GM18499 (cell line): ENCODE results near the gene TSPAN8.
"Not testable (repeated sequence)": the region's sequence is repeated elsewhere in the genome, so short reads cannot be mapped to it uniquely, and the experiment has no call there.

Source experiments
- ATAC-seq: cut with Tn5 transposase; IDR thresholded peaks from one replicate; pipeline ENCODE4 v1.9.1; 2021; ENCODE audit warnings: moderate number of reproducible peaks; ENCODE audit not compliant: insufficient read depth, unreplicated experiment

The TSPAN8 gene

DNA sequence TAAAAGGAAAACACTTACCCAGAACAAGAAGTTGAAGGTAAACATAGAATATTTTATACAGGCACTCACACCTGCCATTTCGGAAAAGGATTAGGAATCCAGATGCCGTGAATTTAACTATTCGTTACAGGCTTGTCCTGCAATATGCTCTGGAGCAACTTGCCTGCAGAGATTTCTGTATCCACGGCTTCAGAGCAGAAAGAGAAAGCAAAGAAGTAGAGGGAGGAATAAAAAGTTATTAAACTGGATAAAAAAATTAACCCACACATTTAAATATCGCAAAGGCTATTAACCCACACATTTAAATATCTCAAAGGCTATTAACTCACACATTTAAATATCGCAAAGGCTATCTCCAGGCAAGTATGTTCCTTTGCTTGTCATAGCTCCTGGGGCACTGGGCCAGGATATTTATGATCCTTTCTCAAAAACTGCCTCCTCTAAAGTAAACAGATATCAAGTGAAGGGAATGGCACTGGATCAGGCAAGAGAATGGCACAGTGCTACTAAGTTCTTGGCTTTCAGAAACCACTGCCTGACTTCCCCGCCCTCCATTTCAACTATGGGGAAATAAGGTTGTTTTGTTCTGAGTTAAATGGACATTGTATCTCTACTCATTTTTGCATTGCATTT is at the start of gene TSPAN8:
TSS of gene TSPAN8 (minus strand) at position 399 of the 633 bp plus-strand sequence. CDS start at position 78, 321 bp downstream.
- no peak for ATAC-seq

DNA sequence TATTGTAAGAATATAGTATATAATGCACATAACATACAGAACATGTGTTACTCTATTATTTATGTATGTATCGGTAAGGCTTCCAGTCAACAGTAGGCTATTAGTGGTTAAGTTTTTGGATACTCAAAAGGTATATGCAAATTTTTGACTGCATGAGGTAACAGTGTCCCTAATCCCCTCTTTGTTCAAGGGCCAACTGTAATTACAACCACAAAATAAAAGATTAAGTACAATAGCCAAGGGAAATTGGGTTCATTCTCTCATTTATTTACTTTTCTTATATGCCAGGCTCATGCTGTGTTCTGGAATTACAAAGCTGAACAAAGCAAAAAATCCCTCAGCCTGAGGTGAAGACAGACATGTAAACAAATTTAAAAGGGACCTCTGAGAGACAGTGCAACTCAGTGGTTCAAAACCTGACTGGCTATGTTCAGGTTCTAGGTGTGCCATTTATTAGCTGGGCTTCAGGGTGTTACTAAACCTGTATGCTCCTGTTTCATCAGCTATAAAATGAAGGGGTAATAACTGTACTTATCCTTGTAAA is 43.4 kb upstream of the TSPAN8 start:
- ATAC-seq = no peak

DNA sequence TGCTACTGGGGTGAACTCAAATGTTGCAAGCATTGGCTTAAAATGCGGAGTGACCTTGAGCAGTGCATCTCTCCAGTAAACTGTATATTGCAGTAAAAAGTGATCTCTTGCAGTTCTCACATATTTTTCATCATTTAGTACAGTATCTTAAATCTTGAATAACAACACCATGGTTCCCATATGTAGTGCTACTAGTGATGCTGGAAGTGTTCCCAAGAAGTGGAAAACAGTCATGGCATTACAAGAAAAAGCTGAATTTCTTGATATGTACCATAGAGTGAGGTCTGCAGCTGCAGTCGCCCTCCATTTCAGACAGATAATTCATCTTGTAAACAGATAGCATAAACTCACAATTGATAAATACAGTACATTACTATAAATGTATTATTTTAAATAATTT is 42.9 kb upstream of the TSPAN8 start:
- ATAC-seq = no peak

DNA sequence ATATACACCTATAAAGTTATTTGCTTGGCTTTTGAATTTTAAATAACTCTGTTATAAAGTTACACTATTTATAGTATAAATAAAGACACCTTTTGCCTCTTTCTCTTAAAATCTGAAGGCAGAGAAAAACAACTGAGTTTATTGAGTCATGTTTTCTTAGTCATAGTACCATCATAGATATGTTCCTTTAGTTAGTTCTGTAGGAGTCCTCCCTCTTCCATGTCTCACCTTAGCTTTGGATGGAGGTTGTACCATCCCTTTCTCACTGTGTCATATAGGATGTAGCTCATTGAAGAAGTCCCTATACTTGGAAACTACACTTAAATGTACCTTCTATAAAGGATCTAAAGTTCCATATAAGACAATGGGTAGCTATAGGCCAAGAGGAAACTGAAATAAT is 39.7 kb upstream of the TSPAN8 start:
- no peak for ATAC-seq

DNA sequence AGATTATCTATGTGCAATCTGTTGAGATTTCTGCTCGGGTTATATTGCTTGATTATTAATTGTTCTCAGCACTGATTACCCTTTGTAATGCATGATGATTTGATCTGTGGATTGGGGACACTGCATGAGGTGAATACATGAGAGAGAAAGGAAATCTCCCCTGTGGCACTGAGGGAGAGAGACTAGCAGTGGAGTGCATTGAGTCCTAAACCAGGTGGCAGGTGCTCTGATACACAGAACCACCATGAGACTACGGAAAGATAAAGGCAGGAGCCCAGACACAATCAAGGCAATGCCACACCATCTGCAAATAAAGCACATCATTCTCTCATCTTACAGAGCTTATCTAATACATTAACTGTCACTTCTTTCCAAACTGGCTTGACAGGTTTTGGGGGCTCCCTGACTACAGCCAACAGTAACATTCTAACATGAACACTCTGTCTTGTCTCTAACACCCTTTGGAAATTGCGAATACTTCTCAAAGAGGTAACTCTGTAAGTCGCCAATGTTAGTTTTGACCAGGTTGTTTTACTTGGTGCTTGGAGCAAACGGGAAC is 37.6 kb upstream of the TSPAN8 start:
- ATAC-seq = no peak

DNA sequence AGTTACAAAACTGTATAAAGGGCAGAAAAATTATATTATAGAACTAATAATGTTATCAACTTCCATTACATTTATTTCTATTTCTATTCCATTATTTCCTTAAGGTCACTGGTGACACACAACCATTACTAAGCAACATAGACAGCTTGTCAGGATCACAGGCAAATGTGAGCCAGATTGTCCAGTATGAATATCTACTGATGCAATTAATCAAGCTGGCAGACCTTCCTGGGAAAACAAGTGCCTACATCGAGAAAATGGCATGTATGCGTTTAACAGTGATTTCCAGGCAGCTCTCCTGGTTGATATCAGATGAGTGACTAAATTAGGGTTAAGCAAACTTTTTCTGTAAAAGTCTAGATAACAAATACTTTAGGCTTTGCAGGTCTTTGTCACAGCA is 36.9 kb upstream of the TSPAN8 start:
- ATAC-seq = no peak

DNA sequence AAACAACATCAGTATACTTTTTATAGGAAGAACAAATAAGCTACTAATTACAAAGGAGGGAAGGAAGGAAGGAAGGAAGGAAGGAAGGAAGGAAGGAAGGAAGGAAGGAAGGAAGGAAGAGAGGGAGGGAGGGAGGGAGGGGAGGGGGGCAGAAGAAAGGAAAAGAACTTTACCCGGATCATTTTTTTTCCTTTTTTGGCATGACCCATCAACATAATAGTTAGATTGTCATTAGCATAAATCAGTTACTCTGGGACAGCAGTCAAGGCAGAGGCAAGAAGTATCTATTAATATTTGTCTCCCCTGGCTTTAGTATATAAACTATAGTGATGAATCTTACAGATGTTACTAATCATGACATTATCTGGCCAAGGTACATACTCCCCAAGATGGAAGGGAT is 35.2 kb upstream of the TSPAN8 start:
- ATAC-seq = no peak

DNA sequence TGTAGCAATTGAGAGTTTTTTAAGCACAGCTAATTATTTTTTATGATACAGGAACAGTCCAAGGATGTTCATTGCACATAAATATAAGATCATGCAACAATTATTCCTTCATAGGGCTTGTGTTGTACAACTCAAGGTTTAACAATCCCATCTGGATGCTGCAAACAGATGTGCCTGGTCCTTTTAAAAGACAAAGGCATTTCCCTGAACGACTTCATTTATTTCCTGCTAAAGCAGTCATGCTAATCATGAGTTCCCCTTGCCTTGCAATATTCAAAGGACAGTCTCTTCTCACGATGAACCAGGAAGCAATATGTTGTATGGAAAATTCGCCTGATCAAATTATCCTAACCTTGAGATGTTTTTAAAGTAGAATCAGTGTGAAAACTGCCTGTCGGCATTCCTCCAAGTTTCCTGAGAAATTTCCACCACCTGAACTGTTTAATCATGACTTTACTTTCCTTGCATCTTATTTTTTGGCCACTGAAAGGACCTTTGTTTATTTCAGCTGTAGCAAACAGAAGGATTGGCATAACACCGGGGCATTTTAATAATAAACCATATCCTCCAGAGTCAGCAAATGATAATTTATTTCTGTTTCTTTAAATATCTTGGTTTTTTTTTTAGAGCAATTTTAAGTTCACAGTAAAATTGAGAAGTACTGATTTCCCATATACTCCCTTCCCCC is 33.9 kb upstream of the TSPAN8 start:
- ATAC-seq = no peak

DNA sequence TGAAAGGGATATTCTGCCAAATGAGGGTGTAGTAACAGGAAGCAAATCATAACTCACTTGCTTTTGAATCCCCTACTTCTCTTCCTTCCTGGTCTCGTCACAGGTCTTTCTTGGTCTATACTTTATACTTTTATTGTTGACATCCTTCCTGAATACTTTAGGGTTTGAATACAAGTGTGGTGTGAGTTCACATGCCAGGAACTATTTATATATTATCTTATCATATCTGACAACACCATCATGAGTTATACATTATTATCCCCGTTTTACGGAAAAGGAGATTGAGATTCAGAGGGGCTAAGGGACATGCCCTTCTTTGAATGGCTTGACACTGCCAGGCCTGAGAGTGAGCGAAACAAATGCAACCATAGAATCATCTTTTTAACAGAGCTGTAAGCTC is 33.0 kb upstream of the TSPAN8 start:
- no peak for ATAC-seq

DNA sequence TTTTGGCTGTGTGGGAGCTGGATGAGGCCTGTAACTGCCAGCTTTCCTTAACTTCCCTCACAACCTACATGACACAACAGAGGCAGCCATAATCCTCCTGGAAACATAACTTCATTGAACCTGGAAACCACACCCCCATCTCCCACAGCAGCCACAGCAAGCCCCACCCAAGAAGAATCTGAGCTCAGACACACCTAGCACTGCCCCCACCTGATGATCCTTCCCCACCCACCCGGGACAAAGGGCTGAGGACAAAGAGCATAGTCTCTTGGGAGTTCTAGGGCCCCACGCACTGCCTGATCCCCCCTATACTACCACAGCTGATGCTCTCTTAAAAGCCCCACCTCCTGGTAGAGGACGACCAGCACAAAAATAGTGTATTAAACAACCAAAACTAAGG is 29.6 kb upstream of the TSPAN8 start:
- no peak for ATAC-seq

DNA sequence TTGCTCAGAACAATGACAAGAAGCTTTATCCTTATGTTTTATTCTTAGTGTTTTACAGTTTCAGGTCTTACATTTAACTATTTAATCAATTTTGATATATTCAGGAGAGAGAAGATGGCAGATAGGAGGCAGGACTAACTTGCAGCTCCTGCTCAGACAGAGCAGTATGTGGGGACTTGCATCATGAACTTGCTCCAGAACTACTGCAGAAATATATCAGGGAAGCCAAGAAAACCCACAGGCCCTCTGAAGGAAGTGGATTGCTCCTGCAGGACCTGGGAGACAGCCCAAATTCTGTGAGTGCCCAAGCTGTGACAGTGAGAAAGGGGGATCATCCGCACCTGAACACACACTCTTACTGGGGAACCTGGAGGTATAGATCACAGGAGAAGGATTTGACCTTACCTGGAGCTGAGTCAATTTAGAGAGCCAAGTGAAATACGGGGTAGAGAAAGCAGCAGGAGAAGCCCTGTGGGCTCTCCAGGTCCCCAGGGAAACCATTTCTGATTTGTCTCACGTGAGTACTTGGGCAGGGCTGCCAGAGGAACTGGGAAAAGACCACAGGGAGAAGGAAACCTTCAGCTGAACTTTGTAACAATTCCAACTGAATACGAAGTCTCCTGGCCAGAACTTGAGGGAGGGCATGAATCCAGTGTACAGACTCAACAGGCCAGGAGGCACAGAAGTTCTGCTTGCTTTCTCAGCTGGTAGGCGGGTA is 28.9 kb upstream of the TSPAN8 start:
- ATAC-seq = no peak

DNA sequence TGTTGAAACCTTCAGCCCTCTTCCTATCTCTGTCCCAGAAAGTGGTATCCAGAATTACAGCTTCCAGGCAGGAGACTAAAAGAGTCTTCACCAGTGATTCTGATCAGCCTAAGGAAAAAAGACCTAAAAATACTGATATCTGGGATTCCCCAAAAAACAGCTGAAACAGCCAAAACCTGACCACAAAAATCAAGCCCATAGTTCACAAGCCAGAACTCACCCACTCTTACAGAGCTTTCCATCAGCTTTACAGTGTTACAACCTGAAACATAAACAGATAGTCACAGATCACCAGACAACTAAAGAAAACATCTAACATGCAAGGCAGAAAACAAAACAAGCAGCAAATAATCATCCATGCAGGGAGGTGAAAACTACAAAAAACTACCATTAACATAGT is 26.0 kb upstream of the TSPAN8 start:
- no peak for ATAC-seq

DNA sequence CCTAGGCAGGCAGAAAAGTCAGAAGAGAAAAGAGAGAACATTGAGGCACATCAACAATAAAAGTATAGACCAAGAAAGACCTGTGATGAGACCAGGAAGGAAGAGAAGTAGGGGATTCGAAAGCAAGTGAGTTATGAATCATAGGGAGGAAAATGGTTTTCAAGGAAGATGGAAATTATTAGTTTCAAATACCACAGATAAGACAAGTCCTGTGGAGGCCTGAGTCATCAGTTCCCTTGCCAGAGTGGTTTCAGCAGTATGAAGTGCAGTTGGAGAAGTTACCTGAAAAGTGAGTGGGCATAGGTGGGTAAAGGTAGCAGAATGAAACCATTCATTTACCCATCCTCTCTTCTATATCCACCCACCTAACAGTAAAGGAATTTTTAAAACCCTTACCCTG is 25.2 kb upstream of the TSPAN8 start:
- ATAC-seq = no peak

DNA sequence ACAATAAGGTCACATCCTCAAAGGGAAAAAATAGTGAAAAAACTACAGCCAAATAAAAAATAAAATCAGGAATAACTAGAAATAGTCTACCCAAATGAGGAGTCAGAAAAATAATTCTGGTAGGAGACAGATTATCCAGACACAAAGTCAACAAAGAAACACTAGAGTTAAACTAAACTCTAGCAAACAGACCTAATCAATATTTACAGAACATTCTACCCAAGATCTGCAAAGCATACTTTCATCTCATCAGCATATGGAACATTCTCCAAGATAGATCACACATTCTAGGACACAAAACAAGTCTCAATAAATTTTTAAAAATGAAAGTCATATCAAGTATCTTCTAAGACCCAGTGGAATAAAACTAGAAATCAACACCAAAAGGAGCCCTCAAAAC is 20.4 kb upstream of the TSPAN8 start:
- no peak for ATAC-seq

DNA sequence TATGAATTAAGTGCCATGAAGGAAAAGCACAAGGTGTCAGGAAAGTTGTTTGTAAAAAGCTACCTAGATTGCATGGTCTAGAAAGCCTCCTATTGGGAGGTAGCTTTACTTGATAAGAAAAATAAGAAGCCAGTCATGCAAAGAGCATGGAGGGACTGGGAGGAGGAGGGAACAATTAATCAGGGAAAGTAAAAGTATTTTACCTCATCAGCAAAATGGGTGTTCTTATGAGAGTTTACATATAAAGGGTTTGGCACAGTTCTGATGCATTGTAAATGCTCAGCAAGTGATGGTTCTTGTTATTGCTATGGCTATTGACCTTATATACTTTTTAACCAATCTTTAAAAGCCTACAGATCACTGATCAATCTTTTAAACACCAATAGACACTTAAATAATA is 17.0 kb upstream of the TSPAN8 start:
- ATAC-seq = no peak

DNA sequence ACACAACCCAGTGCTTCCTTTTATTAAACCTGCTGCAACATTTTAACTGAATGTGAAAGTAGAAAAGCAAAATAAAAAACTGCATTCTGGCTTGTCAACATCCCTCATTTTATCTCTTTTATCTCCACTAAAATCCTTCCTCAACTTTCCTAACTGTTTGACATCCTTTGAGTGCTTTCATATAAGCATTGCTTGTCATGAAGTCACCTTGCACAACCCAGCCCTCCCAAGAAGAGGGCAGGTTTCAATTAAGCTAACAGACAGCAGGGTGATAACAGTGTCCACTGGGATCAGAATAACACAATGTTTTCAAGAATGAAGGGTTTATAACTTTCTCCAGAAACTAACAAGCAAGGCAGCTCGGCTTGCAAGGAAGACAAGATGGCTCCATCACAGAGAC is 16.3 kb upstream of the TSPAN8 start:
- ATAC-seq = no peak

DNA sequence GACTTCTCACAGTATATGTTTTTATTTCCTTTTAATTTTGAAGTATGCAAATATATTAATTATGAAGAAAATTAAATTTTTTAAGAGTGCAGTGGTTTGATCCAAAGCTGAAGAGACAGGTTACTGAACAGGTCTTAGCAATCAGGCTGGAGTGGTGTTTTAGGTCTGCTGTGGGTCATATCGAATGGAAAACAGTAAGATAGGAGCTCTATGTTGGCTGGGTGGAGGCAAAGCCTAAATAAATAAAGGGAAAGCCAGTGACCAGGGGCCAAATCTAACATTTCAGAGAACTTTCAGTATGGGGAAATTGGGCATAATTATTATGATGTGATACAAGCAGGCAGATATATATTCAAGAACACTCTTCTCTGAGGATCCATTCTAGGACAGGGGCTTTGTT is 12.7 kb upstream of the TSPAN8 start:
- ATAC-seq = no peak

DNA sequence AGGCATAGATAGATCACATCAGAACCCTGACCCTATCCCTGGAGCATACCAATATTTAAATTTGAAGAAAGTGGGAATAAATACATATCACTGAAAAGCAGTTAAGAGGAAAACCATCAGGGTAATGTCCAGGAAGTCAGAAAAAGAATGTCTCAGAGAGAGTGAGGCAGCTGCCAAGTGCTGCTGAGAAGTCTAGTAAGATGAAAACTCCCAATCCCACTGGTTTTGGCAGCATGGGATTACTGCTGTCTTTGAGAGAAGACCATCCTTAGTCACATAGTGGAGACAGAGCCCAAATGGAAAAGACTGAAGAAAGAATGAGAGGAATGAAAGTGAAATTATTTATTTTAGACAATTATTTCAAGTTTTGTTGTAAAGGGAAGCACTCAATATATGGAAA is 11.5 kb upstream of the TSPAN8 start:
- ATAC-seq = no peak

DNA sequence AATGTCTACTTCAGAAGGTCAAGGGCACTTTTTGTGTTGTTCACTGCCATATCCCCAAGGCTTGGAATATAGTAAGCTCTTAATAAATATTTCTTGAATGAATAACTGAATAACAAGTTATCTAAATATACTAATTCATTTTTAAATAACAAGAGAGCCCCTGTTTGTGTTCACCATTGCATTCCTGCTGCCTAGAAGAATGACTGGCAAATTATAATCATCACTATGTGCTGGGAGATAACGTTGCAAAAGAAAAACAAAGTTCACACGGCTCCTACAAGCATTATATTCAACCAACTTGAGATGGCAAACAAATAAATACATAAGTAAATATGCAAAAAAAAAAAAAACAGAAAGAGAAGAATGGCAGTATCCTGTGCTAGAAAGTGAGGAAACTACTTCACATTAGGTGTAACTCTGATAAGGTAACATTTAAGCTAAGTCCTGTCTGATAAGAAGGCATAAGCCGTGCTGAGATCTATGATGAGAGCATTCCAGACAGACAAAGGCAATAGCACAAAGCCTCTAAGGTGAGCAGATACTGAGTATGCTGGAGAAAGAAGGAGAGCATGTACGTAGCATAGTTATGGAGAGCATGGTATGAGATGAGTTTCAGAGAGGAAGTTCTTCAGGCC is 9.2 kb upstream of the TSPAN8 start:
- no peak for ATAC-seq

DNA sequence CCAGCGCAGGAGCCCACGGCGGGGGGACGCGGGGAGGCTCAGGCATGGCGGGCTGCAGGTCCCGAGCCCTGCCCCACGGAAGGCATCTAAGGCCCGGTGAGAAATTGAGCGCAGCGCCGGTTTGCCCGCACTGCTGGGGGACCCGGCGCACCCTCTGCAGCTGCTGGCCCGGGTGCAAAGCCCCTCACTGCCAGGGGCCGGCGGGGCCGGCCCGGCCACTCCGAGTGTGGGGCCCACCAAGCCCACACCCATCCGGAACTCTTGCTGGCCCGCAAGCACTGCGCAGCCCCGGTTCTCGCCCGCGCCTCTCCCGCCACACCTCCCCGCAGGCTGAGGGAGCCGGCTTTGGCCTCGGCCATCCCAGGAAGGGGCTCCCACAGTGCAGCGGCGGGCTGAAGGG is 8.5 kb upstream of the TSPAN8 start:
- ATAC-seq = no peak

DNA sequence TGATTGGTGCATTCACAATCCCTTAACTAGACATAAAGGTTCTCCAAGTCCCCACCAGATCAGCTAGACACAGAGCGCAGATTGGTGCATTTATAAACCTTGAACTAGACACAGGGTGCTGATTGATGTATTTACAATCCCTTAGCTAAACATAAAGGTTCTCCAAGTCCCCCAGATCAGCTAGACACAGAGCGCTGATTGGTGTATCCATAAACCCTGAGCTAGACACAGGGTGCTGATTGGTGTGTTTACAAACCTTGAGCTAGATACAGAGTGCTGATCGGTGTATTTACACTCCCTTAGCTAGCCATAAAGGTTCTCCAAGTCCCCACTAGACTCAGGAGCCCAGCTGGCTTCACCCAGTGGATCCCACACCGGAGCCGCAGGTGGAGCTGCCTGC is 8.0 kb upstream of the TSPAN8 start:
- not testable (repeated sequence) for ATAC-seq
